Measurements from ENCODE around the gene BTNL3. TPM values are rescaled to one million over a fixed set of nuclear protein-coding genes. Genes with fewer than 3 reads are reported as not detected.
A peak's percentile ranks its signal among the peaks of the same experiment; 100 is the strongest.

The BTNL3 gene
- total and polyA plus RNA-seq, 10 of the 15 experiments (the other 5 are each of a cell fraction or from before 2014, with no cell fraction given), result 0.39 TPM; not detected in 9

- POLR2A ChIA-PET, result no interaction called here
- H4K20me1 ChIP-seq (ENCODE audit: control insufficient read depth, insufficient read depth), result no peaks in the 10 kb centered on the region
- CTCF ChIA-PET, result interaction anchor here (0.9 to 3.4 kb wide), 10 partner anchors 11 to 174 kb away, joined by 3 to 12 read pairs (median 4); no protein-coding TSS in a partner anchor
- FAIRE-seq (no peak), ATAC-seq (peak; percentile 45; the same call in 2 of the 3 replicates), DNase-seq (ENCODE audit: low read depth, low spot score) (no peak)
- peak; percentile 44; the same call in 1 of the 2 replicates for TF ChIP-seq SMC3 (IDR thresholded peaks at IDR 0.05; ENCODE audit: borderline replicate concordance, low read length)
- TF ChIP-seq RAD21 (IDR thresholded peaks at IDR 0.05; ENCODE audit: insufficient read depth, low read depth, low read length), result peak; percentile 31; the same call in 1 of the 2 replicates
- TF ChIP-seq RFX5 (IDR thresholded peaks at IDR 0.05; ENCODE audit: low read depth, low read length), result no peak
- TF ChIP-seq CTCF (IDR thresholded peaks at IDR 0.05 in 2 of 3, conservative IDR thresholded peaks at IDR 0.05 in 1 of 3; ENCODE audit: control insufficient read depth in 2 of 3, extremely low read depth in 1 of 3, insufficient read depth in 1 of 3, low read depth in 3 of 3, low read length in 3 of 3), result peak in 2 of 3 experiments; percentile 36 to 48; a peak in 4 of 6 replicates
- no peak overlapping the region for H3K4me2 ChIP-seq (ENCODE audit: control insufficient read depth, insufficient read depth)
- no peaks in the 10 kb centered on the region for H3K79me2 ChIP-seq (ENCODE audit: control insufficient read depth, insufficient read depth, low read length)
- H3K4me3 ChIP-seq, result no peak overlapping the region
- no peaks in the 10 kb centered on the region for H3K4me1 ChIP-seq (ENCODE audit: control insufficient read depth, insufficient read depth, low read length)
- H3K9me3 ChIP-seq (replicated peaks; ENCODE audit: control insufficient read depth, insufficient read depth, low read length), result no peaks in the 10 kb centered on the region; the same call in 2 of the 3 replicates
- intact Hi-C loops (cut with micrococcal nuclease; ENCODE audit: unreplicated experiment), result no loop called here
- H3K9ac ChIP-seq (ENCODE audit: control insufficient read depth, insufficient read depth, low read length), result no peak overlapping the region
- RAD21 ChIA-PET (ENCODE audit: unreplicated experiment), result interaction anchor here (0.7 to 2.2 kb wide), 4 partner anchors 107 to 133 kb away, joined by 3 to 7 read pairs (median 4); no protein-coding TSS in a partner anchor
- H3K27ac ChIP-seq (ENCODE audit: control insufficient read depth, insufficient read depth), result no peak overlapping the region
- H3K27me3 ChIP-seq (replicated peaks in 1 of 2; ENCODE audit: control insufficient read depth in 2 of 2, insufficient read depth in 2 of 2, low read length in 1 of 2), result no peaks in the 10 kb centered on the region
- 44% methylated on average over 12 of the region's 12 CpGs for WGBS (ENCODE audit: insufficient coverage, insufficient replicate concordance, low lambda C conversion rate, missing lambda C conversion rate)
- H2AFZ ChIP-seq (ENCODE audit: control insufficient read depth, low read depth, low read length), result no peak overlapping the region
- SMC1A ChIA-PET (ENCODE audit: uncharacterized antibody, unreplicated experiment), result interaction anchor here (0.5 to 1.4 kb wide), 6 partner anchors 23 to 259 kb away, joined by 3 to 4 read pairs (median 4); no protein-coding TSS in a partner anchor
- in situ Hi-C loops (cut with MboI), result no loop called here
- H3K36me3 ChIP-seq (ENCODE audit: control insufficient read depth in 2 of 2, insufficient read depth in 2 of 2, low read length in 1 of 2), result no peaks in the 10 kb centered on the region
- no TSS peak for BruUV-seq (replicated peaks)
Observed at GRCh38 chr5:181043285-181044092, 54.8 kb downstream of the BTNL3 start.
